AG20443 (cell line): ENCODE results near the gene FAM83G.
A peak's percentile ranks its signal among the peaks of the same experiment; 100 is the strongest.

ENCODE experiments used
- DNase-seq: peaks from one replicate; pipeline ENCODE4 v3.0.0; 2012; ENCODE audit warnings: low spot score, mixed read lengths

FAM83G gene

DNA sequence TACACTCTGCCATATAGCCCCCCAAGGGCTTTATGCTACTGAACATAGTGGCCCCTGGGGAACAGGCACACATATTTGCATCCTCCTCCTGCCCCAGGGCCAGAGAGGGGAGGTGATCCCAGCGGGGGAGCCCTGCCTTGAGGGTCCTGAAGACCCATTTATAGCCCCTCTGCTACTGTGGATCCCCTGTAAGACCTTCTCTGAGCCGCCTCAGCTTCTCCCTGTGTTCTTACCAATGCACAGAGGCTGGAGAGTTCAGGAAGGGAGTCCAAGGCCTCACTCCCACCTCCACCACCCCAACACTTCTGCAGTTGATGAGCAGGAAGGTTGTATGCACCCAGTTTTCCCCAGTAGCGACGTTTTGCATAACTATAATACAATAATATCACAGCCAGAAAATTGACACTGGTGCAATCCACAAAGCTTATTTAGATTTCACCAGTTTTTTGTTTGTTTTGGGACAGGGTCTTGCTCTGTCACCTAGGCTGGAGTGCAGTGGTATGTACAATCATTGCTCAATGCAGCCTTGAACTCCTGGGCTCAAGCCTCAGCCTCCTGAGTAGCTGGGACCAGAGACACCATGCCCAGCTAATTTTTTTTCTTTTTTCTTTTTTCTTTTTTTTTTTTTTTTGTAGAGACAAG, 1.3 kb upstream of the FAM83G start:
- DNase-seq: no peak

DNA sequence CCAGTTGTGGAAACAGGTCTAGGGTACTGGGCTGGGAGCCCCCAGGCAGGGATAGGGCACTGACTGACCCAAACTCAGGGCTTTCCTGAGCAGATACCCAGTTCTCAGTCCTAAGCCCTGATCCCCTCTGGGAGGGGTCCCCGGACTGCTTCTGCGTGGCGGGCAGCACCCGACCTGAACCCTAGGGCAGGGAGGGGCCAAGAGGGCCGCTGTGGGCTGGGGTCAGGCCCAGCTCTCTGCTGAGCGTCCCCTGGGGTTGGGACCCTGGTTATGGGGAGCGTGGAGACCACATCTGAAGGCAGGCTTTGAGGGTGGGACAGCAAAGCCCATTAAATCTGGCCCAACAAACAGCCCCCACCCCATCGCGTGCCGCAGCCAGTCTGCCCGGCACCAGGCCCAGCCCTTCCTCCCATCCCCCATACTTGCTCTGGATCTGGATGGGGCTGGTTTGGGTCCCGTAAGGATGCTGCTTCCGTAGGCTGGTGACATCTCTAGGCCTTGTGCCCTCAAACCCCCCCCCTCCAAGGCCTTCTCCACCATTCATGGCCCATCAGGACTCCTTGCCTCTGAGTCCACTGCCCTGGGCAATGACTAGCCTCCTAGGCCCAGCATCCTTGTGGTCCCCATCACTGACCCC, 691 bp upstream of the FAM83G start:
- no peak for DNase-seq

DNA sequence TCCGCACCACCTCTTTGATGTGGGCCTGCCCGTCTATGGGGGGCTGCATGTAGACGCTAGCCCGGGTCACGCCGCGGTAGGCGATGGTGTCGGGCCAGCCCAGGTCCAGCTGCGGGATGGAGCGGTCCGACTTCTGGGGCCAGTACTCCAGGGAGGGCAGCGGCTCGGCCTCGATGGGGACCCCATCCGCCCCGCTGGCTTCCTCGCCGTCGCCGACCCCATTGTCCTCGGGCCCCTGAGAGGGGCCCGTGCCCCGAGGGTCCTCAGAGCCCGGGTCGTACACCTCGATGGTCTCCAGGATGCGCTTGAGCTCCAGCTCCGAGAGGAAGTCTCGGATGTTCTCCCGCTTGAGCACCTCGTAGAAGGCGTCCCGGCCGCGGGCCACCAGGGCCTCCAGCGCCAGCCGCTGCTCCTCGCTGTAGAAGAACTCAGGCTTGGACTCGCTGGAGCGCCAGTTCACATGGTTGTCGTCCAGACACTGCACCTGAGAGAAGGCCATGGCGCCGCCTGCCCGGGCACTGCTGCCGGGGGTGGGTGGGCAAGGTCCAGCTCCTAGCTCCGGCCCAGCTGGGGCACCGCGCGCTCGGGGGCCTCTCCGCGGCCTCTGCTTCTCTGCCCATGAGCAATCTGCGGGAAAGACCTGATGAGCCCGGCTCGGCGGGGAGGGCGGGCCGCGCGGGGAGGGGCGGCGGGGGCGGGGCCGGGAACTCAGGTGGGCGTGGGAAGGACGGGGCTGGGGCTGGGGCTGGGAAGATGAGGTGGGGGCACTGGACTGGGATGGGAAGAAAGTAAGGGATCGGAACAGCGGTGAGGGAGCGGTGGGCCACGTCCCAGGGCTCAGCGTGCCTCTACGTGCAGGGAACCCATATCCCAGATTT, 782 bp downstream of the FAM83G start:
- peak; percentile 74 for DNase-seq

DNA sequence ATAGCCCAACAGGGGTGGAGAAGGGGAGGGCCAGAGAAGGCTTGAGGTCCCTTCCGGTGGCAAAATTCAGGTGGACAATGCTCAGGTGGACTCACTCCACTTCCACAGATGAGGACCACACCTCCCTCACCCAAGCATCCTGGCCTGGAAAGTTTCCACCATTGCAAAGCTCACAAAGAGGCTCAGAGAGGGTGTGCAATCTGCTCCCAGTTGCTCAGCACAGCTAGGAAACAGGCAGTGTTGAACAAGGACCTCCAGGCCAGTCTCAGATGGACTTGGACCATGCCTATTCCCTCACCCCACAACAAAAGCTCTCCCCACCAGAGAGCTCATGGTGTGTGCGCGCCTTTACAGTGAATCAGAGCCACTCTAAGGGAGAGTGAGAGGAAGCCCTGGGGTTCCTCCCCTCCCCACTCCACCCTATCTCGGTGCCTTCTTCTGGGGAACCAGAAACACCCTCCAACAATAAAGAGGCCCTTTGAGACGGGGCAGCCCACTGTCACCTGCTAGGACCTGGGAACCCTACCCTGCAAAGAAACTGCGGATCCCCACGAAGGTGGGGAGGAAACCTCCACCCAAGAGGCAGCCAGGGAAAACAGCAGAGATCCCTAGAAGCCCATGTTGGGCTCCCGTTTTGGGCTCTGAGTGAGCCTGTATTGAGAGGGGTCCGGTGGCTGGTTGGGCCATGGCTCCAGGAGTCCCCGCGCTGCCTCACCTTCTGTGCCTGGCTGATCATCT, 1.6 kb downstream of the FAM83G start:
- DNase-seq: peak; percentile 73

DNA sequence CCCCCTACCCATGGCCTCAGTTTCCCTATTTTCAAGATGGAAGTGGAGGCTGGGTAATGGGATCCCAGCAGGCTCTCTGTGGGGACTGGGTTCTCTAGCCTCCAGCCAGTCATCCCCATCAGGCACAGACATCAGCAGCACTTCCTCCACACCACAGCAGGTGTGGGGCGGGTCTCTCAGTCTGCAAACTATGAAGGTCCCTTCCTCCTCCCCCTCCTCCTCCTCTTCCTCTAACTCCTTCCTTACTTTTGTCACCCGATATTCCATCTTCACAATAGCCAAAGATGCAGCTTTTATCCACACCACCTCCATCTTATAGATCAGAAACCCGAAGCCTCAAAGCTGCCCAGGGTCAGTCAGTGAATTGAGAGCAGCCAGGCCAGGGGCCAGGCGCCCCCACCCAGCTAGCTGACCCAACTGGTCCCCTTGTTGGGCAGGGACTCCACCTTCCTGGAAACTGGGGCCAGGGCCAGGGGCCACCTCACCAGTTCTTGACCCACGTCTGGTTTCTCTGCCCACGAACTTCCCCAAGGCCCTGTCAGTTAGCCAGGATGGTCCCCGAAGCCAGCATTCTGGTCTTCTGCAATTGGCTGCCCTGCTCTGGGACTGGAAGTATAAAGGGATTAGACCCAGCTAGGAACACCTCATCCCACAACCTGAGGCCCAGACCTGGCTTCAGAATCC, 2.5 kb downstream of the FAM83G start:
- no peak for DNase-seq

DNA sequence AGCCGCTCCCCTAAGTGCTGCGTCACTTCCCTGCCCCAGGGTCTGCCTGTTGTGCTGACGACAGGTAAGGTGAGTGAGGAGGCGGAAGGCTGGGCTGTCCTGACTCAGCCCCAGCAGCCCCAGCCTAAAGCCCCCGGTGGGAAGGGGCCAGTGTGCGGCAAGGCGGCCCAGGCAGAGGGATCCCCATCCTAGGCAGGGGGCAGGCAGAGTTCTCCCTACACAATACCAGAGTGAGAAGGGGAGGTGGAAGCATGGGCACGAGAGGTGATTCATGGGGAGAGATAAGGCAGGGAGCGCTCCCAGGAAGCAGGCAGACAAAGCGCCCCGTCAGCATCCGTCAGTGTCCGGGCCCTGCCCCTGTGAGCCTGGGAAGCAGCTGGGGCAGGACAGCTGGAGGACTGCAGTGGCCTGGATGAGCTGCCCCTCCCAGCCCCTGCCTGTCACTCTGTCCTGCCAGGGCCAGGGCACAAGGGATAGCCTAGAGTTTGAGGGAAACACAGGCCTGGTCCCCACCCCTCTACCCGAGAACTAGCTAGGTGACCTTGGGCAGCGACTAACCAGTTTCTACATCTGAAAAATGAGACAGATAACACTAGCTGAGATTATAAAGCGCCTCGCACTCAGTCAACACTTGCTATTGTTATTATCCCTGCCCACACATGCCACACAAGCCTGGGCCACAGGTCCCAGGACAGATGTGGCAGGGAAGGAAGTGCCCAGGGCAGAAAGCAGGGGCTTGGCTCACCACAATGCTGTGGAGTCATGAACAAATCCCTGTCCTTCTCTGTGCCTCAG, 3.8 kb downstream of the FAM83G start:
- DNase-seq: peak; percentile 69

DNA sequence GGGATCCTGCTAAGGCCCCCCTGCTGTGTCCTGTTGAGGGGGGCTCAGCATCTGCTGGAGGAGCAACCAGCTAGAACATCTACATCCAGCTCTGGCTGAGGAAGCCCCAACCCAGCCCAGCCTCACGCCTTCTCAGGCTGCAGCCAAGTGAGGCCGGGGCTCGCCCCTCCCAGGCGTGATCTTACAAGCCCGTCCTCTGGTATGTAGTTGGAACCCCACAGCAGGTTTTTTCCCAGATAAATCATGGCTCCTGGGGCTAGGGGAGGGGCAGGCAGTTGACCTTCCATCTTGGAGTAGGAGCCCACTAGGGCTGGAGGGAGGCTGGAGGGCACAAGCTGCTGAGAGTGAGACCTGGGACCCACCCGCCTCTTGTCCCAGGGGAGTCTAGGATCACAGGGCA, 4.7 kb downstream of the FAM83G start:
- no peak for DNase-seq

DNA sequence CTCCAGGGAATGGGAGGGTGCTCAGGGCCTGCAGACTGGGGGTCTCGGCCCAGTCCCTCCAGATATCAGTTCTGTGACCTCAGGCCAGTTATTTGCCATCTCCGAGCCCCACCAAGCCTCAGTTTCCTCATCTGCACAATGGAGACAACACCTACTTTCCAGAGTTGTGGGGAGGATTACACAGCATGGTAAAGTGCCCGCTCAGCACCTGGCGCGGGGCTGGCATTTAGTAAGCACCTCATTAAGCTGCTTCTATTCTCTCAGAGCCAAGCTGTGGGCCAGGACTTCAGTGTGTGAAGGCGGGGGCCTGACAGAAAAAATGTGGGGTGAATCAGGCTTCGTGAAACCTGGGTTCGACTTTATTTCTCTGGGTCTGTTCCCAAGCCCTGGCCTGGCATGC, 5.2 kb downstream of the FAM83G start:
- no peak for DNase-seq

DNA sequence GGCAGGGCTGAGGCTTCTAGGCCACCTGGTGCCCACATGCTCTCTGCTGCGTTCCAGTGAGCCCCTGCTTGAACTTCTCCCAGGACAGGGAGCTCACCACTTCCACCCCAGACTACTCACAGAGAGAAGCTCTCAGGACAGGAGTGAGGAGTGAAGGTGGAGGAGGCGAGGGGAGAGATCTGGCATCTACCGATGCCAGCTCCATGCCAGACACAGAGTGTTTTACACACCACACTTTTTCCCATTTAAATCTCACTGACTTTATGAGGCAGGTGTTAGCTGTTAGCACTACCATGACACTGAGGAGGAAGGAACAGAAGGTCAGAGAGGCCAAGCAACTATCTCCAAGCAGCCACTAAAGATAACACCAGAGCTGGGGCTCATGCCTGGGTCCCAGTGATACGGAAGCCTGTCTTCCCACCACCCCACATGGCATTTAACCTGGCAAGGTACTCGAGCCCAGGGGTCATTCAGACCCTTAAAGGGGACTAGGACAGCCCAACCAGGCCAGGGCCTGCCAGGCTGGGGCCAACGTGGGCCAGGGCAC, 6.8 kb downstream of the FAM83G start:
- DNase-seq: no peak

DNA sequence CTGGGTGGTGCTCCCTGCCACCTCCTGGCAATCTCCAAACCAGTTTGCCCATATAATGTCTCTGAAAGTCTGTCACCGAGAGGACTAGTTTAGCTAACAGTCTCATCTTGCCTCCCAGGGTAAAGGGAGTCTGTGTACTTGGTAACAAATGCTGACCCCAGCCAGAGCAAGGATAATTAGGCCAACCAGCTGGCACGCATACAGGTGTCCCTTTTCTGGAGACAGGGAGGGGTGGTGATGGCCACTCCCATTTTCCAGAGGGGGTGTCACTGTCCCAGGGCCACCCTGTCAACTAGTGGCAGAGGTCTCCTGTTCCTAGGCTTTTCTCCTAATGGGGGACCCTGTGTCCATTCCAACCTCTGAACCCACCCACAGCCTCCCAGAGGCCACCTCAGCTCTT, 8.1 kb downstream of the FAM83G start:
- no peak for DNase-seq

DNA sequence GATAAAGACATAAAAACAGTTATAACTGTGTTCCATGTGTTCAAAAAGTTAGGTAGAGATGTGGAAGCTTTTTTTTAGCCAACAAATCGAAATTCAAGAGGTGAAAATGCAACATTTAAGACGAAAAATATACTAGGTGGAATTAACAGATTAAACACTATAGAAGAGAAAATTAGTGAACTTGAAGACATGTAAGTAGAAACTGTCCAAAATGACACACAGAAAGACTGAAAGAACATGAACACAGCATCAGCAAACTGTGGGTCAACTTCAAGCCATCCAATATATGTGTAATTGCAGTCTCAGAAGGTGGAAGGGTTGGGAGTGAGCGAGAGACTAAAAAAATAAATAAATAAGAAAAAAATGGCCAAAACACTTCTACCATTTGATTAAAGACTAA, 9.3 kb downstream of the FAM83G start:
- DNase-seq: no peak

DNA sequence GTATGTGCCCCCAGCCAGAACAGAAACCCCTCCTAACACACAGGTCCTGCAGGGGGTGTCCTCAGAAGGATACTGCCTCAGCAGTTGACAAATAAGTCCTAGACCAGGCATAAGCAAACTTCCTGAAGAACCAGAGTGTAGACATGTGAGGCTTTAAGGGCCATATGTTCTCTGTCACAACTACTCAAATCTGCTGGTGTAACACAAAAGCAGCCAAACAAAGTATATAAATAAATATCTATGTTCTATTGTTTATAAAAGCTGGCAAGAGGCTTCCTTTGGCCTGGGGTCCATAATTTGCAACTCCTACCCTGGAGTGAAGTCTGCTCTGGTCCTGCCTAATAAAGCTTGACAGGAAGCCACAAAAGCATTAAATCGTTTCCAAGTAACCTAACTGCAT, 9.9 kb downstream of the FAM83G start:
- no peak for DNase-seq

DNA sequence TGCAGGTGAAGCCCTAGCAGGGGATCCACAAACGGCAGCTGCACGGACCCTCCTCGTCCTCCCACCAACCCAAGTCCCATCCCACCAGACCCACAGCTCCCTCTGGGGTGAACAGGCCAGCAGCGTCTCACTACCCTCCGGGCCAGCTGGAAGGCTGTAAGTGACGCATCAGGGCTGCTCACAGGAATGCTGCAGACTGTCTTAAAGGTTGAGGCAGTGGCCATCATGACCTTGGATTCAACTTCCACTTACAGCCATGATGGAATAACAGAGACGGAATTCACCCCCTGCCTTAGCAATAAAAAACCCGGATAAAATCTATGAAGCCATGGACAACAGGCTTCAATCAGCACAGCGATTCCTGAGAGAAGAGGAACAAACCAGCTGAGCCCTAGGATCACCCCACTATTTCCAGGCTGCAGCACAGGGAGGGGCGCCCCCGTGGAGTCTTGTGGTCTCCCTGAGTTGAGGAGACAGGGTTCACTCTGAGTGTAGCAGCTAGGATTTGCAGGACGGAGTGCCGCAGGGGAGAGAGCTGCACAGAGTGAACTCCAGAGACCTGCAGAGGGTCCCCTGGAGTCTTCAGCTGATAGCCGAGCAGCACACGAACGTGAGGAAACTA, 10.5 kb downstream of the FAM83G start:
- DNase-seq: peak; percentile 58

DNA sequence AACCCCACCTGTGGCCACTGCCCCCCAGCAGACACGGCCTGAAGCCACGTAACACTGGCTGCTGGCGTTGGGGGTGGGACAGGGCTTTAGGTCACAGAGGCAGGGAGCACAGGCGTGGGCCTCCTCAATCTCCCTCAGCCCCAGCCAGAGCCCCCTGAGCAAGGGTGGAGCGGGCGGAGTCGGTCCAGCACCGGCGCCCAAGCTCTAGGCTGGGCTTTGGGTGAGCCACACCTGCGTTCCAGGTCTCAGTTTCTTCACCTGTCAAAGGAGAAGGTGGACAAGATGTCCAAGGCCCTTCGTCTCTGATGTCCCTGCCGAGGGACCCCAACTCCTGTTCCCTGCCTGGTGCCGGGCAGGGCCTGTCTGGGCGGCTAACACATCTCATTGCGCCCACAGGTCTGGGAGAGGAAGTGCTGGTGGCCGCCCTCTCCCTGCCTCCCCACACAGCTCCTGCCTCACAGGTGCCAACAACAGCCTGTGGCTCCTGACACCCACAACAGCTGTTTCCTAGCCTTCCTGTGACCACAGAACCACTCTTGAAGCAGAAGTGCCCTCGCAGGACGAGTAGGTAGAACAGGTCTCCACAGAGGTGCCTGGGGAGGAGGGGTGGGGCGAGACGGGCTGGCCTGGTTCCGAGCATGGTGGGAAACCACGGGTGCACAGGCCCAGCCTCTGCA, 12.0 kb downstream of the FAM83G start:
- DNase-seq: no peak

DNA sequence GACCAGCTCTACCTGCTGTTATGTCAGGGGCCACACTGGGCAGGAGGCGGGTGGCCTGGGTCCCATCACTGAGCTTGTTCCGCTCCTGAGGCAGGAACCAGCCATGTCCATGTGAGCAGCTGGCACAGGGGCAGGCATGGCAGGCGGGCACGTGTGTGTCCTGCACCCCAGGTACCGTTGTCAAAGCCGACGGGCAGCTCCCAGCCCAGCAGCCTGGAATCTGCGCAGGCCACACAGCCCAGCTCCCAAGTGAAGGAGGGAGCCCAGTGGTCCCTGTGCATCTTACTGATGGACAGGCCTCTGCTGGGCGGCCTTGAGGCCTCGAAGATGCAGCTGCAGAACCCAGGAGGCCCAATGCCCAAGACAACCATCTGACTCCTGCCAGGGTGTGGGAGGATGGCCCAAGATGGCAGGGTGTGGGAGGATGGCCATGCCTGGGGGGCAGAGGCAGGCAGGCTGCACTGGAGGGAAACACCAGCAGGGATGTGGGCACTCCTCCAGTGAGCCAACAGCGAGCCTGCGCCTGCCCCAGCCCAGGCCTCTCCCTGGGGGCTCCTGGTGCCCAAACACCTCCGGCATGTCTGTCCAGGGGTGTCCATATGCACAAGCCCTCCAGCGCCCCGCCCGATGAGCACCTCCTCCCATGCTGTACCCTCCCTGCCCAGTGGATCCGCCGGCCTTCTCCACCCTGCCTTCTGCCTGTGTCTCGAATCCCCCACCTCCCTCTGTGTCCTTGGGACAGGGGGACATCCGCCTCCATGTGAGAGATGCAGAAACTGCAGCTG, 12.8 kb downstream of the FAM83G start:
- no peak for DNase-seq

DNA sequence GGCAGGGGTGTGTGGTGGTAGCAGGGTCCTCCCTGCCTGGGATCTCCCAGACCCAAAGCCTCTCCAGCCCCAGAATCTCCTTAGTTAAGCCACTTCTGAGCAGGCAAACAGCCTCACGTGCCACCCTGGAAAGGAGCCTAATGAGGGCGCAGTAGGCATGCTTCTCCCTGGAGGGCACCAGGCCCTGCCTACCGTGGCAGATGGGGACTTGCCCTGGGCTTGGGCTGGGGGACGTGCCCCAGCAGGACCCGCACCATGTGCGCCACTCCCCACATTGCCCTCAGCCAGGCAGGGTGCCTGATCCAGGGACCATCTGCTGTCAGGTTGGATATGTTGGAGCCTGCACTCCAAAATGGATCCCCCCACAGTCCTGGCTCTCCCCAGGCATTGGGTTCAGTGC, 14.2 kb downstream of the FAM83G start:
- DNase-seq: no peak

DNA sequence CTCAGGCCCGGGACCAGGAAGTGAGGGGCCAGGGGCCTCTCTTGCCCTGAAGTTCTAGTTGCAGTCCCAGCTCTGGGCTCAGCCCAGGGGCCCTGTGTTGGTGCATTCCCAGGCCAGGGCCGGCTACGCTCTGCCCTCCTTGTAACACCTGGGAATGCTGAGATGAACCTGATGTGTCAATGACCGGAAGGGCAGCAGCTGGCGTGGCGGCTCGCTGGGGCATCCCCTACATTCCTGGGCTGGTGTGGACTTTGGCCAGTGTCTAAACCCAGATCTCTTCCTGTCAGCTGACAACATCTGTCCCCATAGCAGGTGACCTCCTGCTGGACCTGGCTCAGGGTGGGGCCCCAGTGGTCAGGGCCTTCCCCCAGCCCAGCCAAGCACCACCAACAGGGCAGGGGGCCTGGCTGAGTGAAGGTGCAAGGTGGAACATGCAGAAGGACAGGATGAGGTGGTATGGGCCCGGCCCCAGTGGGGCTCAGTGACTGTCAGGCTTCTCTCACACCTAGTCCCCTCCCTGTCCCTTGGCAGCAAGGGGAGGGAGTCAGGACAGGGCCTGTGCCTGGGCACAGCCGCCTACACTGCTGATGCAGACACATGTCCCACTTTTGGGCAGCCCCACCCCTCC, 15.9 kb downstream of the FAM83G start:
- no peak for DNase-seq

DNA sequence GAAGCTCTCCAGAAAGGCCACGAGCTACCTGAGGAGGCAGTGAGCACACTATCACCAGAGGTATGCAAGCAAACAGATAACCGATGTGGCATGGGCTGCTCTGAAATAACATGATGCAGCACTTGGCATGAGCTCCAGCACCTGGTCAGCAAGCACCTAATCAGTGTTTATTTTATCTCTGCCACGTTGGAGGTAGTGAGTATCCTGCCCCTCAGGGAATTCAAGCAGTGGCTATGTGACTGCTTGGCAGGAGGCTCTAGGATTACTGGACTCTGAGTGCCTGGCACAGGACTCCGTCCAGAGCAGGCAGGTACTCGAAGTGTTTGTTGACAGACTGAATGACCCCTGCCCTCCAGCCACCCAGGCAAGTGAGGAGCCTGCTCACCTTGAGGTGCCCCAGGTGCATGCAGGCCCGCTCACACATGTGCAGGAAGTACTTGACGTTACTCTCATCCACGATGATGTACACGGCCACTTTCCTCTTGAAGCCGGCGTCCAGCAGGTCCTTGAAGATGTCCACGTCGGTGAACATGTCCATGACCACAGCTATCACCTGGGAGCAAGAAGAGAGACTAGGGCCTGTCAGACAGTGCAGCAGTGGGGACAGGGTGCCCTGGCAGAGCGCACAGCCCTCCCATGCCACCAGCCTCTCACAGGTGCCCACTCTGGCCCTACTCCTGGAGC, 16.6 kb downstream of the FAM83G start:
- no peak for DNase-seq
